ENCODE data around the gene NFS1.

The NFS1 gene

GRCh38 chr20:35636095-35636494 lies 63.1 kb downstream of the NFS1 start:
- no peak for DNase-seq

GRCh38 chr20:35635652-35636051 lies 63.5 kb downstream of the NFS1 start:
- DNase-seq: no peak

GRCh38 chr20:35632539-35633115 lies 66.5 kb downstream of the NFS1 start:
- DNase-seq: no peak

DNA sequence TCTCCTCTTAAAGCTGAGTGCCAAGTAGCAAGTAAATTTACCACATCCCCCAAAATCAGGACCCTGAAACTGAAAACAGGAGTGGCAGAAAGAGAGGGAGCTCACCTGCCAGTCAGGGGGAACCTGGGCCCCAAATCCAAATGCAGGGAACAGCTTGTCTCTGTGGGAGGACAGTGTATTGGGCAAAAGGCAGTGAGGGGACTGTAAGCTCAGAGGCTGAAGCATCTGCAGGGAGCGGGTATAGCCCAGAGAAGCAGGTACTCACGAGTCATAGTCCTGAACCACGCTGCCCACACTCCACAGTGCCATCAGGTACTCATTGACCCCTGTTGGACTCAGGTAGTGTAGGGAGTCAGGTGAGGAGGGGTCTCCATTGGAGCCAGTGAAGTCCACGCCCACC lies 68.5 kb downstream of the NFS1 start:
- no peak for DNase-seq

- no peak for DNase-seq
Observed at GRCh38 chr20:35629427-35630145, 69.6 kb downstream of the NFS1 start.

GRCh38 chr20:35627121-35627520 lies 72.0 kb downstream of the NFS1 start:
- no peak for DNase-seq

GRCh38 chr20:35626386-35627001 lies 72.7 kb downstream of the NFS1 start:
- DNase-seq: no peak

DNA sequence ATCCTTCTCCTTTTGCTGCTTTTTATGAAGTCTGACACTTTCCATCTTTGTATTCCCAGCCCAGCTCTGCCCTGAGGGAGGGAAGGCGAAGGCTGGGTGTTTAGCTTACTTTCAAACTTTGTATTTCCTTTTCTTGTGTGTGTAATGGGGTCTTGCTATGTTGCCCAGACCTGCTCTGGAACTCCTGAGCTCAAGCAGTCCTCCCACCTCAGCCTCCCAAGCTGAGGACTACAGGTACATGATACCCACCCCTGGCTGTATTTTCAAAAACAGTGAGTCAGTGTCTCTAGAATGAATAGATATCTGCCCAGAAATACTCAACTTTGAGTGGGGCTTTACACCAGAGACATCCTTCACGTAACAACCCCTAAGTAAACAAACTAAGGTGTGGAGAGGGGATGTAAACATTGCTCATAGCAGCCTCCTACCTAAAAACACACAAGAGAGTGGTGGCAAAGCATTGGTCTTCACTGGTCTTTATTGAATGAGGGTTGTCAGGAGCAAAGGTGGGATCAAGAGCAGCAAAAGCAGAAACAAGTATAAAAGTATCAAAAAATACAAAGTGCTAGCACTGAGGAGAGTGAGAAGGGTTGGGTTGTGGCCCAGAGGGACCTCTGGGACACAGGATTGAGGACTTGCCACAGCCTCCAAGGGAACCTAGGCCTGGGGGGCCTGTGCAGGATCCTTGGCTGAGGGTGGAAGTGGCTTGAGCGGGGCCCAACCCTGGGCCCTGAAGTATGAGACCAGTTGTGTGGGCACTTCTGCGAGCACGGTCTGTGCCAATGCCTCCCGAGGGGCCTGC lies 73.4 kb downstream of the NFS1 start:
- no peak for DNase-seq

DNA sequence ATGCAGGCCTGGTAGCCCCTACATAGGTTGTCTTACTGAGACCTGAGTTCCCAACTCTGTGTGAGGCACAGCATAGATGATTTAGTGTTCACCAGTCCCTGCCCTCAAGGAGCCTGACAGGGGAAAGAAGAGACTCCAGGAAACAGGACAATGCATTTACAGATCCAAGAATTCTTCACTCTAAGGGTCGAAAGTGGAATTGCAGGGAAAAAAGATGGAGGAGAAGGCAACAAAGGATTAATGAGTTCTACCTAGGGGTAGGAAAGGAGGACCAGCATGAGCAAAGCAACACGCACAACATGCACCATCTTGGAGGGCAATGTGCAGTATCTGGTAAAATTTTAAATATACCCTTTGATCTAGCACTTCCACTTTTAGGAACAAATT lies 77.6 kb downstream of the NFS1 start:
- no peak for DNase-seq

GRCh38 chr20:35620818-35621559 lies 78.2 kb downstream of the NFS1 start:
- no peak for DNase-seq

DNA sequence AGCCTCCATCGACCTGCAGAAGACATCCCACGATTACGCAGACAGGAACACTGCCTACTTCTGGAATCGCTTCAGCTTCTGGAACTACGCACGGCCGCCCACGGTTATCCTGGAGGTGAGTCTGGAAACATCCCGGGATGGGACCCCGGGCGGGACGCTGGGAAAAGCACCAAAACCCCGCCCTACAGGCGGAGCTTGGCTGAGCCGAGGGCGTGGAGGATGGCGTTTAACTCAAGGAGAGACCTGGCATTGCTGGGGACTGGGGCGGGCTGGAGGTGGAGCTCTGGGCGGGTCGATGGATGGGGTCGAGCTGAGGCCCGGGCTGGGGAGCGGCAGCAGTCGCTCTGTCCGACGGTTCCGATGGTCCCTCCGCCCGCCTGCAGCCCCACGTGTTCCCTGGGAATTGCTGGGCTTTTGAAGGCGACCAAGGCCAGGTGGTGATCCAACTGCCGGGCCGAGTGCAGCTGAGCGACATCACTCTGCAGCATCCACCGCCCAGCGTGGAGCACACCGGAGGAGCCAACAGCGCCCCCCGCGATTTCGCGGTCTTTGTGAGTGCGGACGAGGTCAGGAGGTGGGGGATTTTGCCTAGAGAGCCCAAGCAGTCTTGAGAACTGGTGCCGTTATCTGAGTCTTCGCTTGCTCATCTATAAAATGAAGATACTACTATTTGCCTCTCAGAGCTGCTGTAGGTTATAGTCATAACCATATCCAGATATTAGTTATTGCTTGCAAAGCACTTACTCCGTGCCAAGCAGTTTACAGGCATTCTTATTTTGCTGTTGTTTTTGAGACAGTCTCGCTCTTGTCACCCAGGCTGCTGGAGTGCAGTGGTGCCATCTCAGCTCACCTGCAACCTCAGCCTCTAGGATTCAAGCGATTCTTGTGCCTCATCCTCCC lies 79.7 kb downstream of the NFS1 start:
- DNase-seq: peak; percentile 81

GRCh38 chr20:35618263-35619131 lies 80.7 kb downstream of the NFS1 start:
- peak; percentile 50 for DNase-seq
